HPDE6-E6E7 (cell line): ENCODE data around the gene USP47.

ENCODE experiments used
- DNase-seq: peaks from one replicate; pipeline ENCODE4 v3.0.0; 2011; ENCODE audit warnings: missing footprints; ENCODE audit errors: extremely low spot score

Gene USP47

DNA sequence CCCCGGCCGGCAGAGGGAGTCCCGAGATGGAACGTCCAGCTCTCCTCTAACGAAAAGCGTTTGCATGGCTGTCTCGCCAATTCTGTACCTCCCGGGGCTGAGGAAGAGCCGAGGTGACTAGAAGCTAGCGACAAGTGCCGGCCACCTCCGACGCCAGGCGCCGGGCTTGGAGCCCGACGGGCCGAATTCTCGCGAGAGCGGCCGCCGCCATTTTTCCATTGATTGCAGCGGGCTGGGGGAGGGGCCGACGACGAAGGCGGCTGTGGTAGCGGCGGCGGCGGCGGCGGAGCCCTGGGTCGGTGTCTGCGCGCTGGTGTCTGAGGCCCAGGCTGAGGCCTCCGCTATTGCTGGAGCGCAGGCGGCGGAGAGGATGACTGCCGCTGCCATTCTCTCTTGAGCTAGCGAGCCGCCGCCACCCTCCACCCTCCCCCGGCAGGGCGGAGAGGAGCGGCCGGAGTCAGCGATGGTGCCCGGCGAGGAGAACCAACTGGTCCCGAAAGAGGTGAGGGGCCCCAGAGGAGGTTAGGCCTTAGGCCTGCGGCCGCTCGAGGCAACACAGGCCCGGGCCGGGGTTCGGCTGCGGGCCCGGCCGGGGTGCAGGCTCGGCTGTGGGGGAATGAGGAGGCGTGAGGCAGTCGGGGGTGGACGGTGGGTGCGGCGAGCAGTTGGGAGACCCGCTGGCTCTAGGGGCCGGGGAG lies at the start of gene USP47:
Gene USP47, plus strand, starts transcription at position 250 of the 698 bp plus-strand sequence. Its CDS starts 214 bp downstream, at position 464.
- peak; percentile 54 for DNase-seq

GRCh38 chr11:11793073-11793472 lies 48.7 kb upstream of the USP47 start:
- DNase-seq: no peak

- peak; percentile 66 for DNase-seq
Measured at GRCh38 chr11:11798586-11799438, 43.0 kb upstream of the USP47 start.

- DNase-seq: no peak
Measured at GRCh38 chr11:11805228-11805627, 36.5 kb upstream of the USP47 start.

- DNase-seq: no peak
Measured at GRCh38 chr11:11806074-11806473, 35.7 kb upstream of the USP47 start.

- DNase-seq: no peak
Measured at GRCh38 chr11:11806586-11806985, 35.2 kb upstream of the USP47 start.

GRCh38 chr11:11807811-11808782 lies 33.7 kb upstream of the USP47 start:
- no peak for DNase-seq

GRCh38 chr11:11808992-11809615 lies 32.7 kb upstream of the USP47 start:
- no peak for DNase-seq

DNA sequence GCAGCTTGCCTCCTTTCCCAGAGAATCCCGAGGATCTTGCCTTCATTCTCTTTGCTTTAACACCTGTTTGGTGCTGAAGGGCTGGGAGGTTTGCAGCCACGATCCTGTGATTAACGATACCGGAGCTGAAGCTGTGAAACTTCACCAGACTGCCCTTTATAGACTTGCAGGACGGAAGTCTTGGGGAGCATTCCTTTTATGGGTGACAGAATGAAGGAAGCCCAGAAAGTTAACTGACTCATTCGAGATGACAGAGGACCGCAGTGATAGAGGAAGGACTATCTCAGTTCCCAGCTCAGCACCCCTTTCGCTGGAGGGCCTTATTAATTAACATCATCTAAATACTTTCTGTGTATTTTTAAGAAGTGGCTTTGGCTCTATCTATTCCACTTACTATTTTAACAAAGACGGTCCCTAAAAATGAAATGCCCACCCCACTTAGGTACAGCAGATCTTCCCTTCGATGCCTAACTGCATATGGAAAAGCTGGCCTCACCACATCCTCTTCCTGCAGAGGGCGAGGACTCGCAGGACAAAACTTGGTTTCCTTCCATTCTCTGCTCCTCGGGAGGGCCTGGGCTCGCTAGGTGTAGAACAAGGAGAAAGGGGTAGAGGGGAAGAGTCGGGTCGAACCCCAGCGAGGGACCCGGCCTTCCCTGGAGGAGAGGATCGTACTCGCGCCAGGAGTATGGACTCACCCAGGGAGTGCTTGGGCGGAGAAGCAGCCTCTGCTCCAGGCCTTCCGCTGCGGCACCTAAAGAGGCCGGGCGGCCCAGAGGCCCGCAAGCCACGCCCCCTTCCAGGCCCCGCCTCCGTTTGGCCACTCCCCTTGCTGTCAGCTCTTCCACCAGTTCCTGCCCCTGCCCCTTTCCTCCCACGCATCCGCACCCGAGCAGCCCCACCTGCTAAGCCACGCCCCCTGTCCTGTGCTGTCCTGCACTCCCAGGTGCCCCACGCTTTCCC lies 30.7 kb upstream of the USP47 start:
- DNase-seq: no peak

DNA sequence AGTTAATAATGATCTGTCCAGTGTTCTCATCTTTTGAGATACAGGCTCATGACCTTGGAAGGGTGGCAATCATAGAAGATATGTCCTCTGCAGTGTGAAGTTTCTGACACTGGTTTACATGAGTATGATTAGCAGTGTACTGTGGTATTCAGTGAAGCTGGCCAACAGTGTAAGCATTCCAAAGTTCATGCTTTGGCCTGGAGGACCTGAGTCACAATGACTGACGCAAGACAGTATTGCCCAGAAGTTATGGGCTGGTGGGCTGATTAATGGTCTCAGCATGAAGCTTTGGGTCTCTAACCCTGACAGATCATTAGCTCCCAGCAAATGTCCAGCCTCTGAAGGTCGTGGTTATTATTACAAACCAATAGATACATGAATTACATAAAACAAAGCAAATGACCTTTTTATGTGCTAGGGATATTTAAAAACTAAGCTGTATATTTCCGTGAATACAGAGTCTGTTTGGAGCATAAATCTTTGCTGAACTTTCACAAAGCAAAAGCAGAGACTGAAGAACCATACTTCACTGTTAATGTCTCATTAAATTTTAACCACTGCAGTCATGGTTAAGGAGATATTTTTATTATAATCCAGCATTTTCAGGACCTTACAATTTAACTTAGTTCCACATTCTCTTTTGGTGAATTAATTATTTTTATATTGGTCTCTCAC lies 28.3 kb upstream of the USP47 start:
- DNase-seq: peak; percentile 42

- DNase-seq: no peak
Measured at GRCh38 chr11:11814614-11815452, 26.9 kb upstream of the USP47 start.

DNA sequence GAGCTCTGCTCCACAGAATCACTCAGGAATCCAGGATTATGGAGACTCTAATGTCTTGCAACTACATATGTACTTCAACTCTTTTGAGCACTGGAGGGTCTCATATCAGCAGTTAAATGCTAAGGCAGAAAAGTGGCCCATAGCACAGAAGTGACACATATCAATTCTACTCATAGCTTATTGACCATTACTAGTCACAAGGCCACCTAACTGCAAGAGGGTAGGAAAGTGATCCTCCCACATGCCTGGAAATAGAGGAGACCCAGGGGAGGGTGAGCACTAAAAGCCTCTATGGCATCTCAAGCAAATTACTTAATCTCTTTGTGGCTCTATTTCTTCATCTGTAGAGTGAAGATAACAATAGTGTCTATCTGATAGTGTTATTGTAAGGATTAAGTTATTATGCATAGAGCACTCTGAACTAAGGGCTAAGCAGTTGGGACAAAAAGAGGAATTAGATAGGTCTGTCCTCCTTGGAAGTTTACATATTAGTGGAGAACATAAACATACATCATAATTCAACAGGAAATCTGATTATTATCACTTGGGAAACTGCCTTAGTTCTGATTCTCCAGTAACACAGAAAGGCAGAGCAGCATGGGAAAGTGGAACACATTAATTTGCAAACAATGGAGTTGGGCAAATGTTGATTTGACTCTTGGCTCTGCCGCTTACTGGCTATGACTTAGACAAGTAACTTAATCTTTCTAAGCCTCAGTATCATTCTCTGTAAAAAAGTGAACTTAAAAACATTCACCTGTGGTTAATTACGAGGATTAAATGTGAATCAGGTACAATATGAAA lies 25.1 kb upstream of the USP47 start:
- DNase-seq: no peak

DNA sequence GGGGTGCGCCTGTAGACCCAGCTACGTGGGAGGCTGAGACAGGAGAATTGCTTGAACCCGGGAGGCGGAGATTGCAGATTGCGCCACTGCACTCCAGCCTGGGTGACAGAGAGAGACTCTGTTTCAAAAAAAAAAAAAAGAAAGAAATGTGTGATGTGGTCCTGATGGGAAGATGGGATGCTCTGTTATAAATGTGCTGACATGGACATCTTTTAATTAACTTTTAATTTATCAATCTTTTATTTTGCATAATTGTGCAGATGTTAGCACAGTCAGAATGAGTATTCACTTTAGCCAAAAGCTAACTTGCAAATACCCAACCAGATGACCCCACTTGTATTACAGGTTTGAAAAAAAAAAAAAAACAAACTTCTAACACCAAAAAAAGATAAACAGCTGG lies 23.8 kb upstream of the USP47 start:
- no peak for DNase-seq

- no peak for DNase-seq
Measured at GRCh38 chr11:11818529-11819121, 23.1 kb upstream of the USP47 start.

DNA sequence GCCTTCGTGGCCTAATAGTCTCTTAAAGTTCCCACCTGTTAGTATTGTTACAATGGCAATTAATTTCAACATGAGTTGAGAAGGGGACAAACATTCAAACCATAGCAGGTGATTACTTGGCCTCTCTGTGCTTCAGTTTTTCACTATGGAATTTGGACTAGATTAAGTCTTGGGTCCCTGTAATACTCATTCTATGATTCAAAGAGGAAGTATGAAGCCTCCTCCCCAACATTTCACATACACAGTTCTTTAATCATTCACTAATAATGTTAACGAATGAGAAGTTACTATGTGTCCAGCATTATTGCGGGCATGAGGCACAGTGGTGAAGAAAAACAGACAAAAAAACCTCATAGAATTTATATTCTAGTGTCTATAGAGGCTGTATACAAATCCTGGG lies 19.9 kb upstream of the USP47 start:
- DNase-seq: no peak

DNA sequence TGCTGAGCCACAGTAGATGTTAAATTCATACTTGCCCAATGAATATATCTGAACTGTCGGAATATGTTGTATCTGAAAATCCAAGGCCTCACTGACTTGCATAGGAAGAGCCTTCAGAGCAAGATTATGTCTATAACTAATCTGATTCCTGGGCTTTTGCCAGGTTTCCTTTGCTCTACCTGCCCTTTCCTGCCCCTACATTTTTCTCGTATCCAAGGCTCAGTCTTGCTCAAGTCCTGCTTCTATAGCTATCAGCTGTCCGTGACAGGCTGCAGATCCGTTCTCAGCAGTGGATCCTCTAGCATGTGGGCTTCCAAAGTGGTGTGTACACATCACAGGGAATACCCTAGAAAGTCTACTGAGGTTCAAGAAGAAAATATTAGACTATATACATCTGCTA lies 18.8 kb upstream of the USP47 start:
- DNase-seq: no peak

- no peak for DNase-seq
Measured at GRCh38 chr11:11826260-11826659, 15.5 kb upstream of the USP47 start.

DNA sequence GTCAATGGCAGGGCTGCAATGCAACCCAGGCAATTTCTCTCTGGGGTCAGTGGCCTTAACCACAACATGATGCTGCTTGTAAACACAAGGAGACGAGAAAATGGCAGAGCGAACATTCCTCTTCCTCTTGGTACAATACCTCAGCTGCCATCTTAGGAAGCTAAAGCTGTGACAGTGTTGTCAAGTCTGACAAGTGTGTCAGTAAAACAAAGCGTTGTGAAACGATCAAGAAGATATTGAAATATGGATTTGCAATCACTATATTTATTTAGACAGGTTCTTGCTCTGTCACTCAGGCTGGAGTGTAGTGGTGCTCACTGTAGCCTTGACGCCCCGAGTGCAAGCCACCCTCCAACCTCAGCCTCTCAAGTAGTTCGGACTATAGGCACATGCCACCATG lies 14.5 kb upstream of the USP47 start:
- DNase-seq: no peak
